Keratinocyte (primary cell): ENCODE results near the gene PEA15.

ENCODE experiments used
- EZH2 ChIP-seq: IDR thresholded peaks from one replicate; pipeline ENCODE4 v1.6.1; 2012; ENCODE audit warnings: inconsistent platforms, mild to moderate bottlenecking, low read length, moderate library complexity
- TF ChIP-seq, protein P1 (sequence below), 3 experiments: IDR thresholded peaks in 1 of 3; conservative IDR thresholded peaks in 1 of 3; optimal IDR thresholded peaks in 1 of 3; 2 replicates in 2 of 3; 3 replicates in 1 of 3; pipeline versions ENCODE3 to v1.5.1; 2011; ENCODE audit warnings: low read length in 3 of 3, mild to moderate bottlenecking in 3 of 3, moderate library complexity in 2 of 3, control low read depth in 1 of 3, inconsistent platforms in 1 of 3; ENCODE audit not compliant: insufficient read depth in 2 of 3; ENCODE audit errors: extremely low read depth in 1 of 3

DNA sequence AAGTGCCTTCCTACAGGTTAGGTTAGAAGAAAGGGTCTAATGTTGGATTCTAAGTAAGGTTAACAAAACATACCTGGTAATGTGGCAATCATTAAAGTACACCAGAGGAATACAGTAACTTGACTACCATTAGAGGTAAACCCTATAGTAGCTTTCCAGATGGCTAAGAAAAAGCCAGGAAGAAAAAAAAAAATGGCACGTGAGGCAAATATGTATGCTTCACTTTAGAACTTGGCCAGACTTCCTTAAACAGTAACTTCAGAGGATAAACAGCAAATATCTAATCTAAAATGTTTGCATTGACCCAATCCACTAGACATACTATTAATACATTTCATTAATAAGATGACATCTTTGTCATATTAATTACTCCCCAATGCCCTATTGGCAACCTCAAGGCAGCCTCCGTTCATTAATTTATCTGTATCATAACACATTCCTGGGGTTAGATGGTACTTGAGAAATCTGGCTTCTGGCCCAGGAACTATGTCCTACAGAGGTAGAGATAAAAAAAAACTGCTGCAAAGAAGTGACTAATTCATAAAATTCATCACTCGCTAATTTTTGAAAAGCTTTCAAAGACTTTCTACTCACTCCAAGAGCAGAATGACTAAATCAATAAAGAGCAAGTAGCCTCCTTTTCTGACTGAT is 51.3 kb downstream of the PEA15 start:
- TF ChIP-seq, protein P1, sequence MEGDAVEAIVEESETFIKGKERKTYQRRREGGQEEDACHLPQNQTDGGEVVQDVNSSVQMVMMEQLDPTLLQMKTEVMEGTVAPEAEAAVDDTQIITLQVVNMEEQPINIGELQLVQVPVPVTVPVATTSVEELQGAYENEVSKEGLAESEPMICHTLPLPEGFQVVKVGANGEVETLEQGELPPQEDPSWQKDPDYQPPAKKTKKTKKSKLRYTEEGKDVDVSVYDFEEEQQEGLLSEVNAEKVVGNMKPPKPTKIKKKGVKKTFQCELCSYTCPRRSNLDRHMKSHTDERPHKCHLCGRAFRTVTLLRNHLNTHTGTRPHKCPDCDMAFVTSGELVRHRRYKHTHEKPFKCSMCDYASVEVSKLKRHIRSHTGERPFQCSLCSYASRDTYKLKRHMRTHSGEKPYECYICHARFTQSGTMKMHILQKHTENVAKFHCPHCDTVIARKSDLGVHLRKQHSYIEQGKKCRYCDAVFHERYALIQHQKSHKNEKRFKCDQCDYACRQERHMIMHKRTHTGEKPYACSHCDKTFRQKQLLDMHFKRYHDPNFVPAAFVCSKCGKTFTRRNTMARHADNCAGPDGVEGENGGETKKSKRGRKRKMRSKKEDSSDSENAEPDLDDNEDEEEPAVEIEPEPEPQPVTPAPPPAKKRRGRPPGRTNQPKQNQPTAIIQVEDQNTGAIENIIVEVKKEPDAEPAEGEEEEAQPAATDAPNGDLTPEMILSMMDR (optimal IDR thresholded peaks at IDR 0.05 in 1 of 3, IDR thresholded peaks at IDR 0.05 in 1 of 3, conservative IDR thresholded peaks at IDR 0.05 in 1 of 3; ENCODE audit: extremely low read depth in 1 of 3, insufficient read depth in 2 of 3, low read length in 3 of 3), result no peak
- no peak for TF ChIP-seq EZH2
